ENCODE measurements around the gene NMT2.
A peak's percentile ranks its signal among the peaks of the same experiment; 100 is the strongest.

Gene NMT2

DNA sequence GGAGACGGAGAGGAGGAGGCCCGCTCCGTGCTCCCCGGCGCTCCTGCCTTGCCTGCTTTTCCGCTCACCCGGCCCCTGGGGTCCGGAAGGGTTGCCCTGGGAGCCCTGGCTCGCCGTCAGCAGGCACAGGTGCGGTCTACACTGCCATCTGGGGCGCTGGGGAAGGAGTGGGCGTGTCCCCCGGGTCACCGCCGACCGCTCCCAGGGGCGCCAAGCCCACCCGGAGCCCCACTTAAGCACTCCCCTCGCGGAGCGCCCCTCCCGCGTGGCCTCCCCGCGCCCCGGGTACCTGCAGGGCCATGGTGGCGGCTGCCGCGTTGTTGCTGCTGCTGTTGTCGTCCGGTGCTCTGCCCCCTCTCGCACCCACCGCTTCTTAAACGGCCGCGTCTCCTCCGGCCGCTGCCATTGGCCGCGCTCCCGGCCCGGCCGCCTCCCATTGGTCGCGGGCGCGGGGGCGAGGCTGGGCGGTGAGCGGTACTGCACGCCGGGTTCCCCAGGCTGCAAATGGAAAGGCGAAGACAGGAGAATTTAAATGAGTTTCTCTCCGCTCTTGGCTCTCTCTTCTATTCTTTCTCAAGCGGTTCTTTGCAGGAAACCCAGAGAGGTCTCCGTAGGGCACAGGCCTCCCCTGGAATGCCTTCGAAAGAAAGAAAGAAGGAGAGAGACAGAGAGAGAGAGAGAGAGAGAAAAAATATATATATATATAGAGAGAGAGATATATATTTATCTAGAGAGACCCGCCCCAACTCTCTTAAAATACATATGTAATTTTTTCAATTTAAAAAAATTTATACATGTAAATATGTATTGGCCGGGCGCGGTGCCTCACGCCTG is 79.8 kb downstream of the NMT2 start, which contains the start of gene ACBD7:
ACBD7 (minus strand) TSS at position 349 of the 834 bp plus-strand sequence; CDS start at position 301, 48 bp downstream.
- DNase-seq: peak; percentile 88

GRCh38 chr10:15084502-15084922 is 84.0 kb downstream of the NMT2 start:
- peak; percentile 65 for DNase-seq

GRCh38 chr10:15083674-15084501 is 84.6 kb downstream of the NMT2 start:
- no peak for DNase-seq

DNA sequence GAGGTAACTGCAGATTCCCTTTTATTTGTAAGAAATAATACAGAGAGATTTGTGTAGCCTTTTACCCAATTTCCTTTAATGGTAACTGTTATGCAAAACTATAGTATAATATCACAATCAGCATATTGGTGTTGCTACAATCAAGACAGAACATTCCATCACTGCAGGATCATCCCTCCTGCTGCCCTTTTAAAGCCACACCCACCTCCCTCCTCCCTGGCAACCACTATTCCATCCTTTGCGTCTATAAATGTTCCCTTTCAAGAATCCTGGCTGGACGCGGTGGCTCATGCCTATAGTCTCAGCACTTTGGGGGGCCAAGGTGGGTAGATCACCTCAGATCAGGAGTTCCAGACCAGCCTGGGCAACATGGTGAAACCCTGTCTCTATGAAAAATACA is 93.1 kb downstream of the NMT2 start:
- no peak for DNase-seq

DNA sequence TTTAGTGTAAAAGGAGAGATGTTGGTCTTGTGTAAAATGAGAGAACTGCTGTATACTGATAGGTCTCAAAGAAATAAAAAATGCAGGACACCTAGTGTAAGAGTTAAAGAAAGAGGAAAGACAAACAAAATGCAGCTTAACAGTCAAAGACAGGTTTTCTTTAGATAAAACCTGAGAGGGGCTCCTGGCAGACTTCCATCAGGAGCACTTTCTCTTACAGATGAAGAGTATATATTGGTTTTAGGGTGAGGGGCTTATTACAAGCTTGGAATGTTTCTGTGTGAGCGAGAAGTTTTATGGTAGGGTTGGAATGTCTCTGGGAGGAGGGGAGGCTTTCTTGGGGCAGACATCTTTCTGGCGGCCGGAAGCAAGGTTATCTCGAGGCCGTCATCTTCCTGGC is 96.1 kb downstream of the NMT2 start:
- no peak for DNase-seq

DNA sequence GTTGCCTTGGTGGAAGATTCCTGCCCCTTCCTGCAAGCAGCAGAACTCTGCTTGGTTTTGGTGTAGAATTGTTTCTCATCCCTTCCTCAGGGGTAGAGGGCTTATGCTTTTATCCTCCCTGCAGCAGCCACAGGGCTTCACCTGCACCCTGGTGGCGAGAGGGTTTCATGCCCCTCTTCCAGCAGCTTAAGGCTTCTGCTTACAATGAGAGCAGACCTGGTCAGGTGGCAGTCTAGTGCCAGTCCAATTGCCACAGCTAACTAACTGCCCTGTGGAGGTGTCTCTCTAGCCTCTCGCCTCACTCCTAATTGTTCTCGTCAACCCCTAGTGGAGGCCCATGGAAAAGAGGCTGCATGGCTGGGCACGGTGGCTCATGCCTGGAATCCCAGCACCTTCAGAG is 99.3 kb downstream of the NMT2 start:
- no peak for DNase-seq

- DNase-seq: no peak
Observed at GRCh38 chr10:15068802-15069201, 99.7 kb downstream of the NMT2 start.

GRCh38 chr10:15067154-15067553 is 101.3 kb downstream of the NMT2 start:
- no peak for DNase-seq

DNA sequence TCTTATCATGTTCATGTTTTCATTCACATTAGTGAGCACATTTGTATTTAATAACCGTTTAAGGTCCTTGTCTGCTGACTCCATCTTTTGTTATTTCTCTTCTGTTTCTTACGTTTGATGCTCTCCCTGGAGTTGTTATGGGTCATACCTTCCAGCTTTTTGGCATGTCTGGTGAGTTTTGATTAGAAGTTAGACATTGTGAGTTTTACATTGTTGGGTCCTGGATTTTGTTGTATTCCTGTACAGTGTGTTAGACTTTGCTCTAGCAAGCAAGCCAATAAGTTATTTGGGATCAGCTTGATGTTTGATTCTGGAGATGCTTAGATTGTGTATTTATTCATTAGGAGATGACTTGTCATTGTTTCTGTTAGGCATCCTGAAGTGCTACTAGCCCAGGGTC is 107.9 kb downstream of the NMT2 start:
- no peak for DNase-seq

- no peak for DNase-seq
Observed at GRCh38 chr10:15059914-15060313, 108.6 kb downstream of the NMT2 start.

DNA sequence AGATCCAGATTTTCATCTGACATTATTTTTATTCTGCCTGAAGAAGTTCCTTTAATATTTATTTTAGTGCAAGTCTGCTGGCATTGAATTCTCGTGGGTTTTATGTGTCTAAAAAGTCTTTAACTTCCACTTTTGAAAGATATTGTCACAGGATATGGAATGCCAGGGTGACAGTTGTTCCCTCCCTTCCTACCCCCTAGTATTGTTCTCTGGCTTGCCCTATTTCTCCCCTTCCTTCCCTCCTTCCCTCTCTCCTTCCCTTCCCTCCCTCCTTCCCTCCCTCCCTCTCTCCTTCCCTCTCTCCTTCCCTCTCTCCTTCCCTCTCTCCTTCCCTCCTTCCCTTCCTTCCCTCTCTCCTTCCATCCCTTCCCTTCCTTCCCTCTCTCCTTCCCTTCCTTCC is 109.8 kb downstream of the NMT2 start:
- DNase-seq: no peak
